ENCODE data around the gene CHD1L. TPM values are rescaled to one million over a fixed set of nuclear protein-coding genes. Genes with fewer than 3 reads are reported as not detected.

Gene CHD1L
- total and polyA plus RNA-seq, 7 donors: 4.8 to 20.5 (median 15.9) TPM

- WGBS, 3 donors: 95 to 98% (median 96%) methylated on average over 4 of the region's 4 CpGs
- no peak overlapping the region for H3K27ac ChIP-seq
- intact Hi-C loops (cut with DNase I): no loop called here
- H3K4me3 ChIP-seq: no peak overlapping the region
- TF ChIP-seq, protein P1, sequence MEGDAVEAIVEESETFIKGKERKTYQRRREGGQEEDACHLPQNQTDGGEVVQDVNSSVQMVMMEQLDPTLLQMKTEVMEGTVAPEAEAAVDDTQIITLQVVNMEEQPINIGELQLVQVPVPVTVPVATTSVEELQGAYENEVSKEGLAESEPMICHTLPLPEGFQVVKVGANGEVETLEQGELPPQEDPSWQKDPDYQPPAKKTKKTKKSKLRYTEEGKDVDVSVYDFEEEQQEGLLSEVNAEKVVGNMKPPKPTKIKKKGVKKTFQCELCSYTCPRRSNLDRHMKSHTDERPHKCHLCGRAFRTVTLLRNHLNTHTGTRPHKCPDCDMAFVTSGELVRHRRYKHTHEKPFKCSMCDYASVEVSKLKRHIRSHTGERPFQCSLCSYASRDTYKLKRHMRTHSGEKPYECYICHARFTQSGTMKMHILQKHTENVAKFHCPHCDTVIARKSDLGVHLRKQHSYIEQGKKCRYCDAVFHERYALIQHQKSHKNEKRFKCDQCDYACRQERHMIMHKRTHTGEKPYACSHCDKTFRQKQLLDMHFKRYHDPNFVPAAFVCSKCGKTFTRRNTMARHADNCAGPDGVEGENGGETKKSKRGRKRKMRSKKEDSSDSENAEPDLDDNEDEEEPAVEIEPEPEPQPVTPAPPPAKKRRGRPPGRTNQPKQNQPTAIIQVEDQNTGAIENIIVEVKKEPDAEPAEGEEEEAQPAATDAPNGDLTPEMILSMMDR (IDR thresholded peaks at IDR 0.05): no peak
- H3K9me3 ChIP-seq: no peaks in the 10 kb centered on the region
- H3K27me3 ChIP-seq (ENCODE audit: insufficient read depth in 3 of 3, low read length in 2 of 3): no peaks in the 10 kb centered on the region
- peaks cover 3 to 95% of the 10 kb centered on the region in 2 donors for H3K36me3 ChIP-seq (ENCODE audit: insufficient read depth in 1 of 2, low read depth in 1 of 2)
- no peak for DNase-seq
- no peak for ATAC-seq
- H3K4me1 ChIP-seq: no peaks in the 10 kb centered on the region
These were observed 18.5 kb downstream of the CHD1L start for GRCh38 chr1:147260956-147261355.

- TF ChIP-seq, protein P1 (IDR thresholded peaks at IDR 0.05): no peak
- Histone ChIP-seq H3K4me1 (no peaks in the 10 kb centered on the region), H3K9me3 (no peaks in the 10 kb centered on the region), H3K27me3 (ENCODE audit: insufficient read depth in 3 of 3, low read length in 2 of 3) (no peaks in the 10 kb centered on the region), H3K36me3 (ENCODE audit: insufficient read depth in 1 of 2, low read depth in 1 of 2) (peaks cover 5 to 98% of the 10 kb centered on the region in 2 donors), H3K27ac (no peak overlapping the region), H3K4me3 (no peak overlapping the region)
- DNase-seq (no peak), ATAC-seq (no peak)
- intact Hi-C loops (cut with DNase I): no loop called here
- WGBS, 3 donors: 89 to 94% (median 90%) methylated on average over 3 of the region's 3 CpGs
These were observed 21.8 kb downstream of the CHD1L start for GRCh38 chr1:147264158-147264768.

DNA sequence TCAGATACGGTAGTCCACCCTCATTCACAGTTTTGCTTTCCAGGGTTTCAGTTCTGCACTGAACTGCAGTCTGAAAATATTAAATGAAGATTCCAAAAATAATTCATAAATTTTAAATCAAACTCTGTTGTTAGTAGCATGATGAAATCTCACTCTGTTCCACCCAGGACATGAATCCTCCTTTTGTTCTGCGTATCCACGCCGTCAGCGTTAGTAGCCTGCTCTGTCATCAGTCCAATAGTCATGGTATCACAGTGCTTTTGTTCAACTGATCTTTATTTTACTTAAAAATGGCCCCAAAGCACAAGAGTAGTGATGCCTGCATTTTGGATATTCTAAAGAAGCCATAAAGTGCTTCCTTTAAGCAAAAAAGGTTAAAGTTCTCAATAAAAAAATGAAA, 23.9 kb downstream of the CHD1L start:
- H3K9me3 ChIP-seq: no peaks in the 10 kb centered on the region
- intact Hi-C loops (cut with DNase I): no loop called here
- TF ChIP-seq, protein P1 (IDR thresholded peaks at IDR 0.05): no peak
- no peak for DNase-seq
- H3K4me3 ChIP-seq: no peak overlapping the region
- H3K4me1 ChIP-seq: no peaks in the 10 kb centered on the region
- 91 to 98% (median 93%) methylated on average over 5 of the region's 5 CpGs for WGBS, 3 donors
- H3K27ac ChIP-seq: no peak overlapping the region
- H3K27me3 ChIP-seq (ENCODE audit: insufficient read depth in 3 of 3, low read length in 2 of 3): no peaks in the 10 kb centered on the region
- ATAC-seq: no peak
- peaks cover 5 to 98% of the 10 kb centered on the region in 2 donors for H3K36me3 ChIP-seq (ENCODE audit: insufficient read depth in 1 of 2, low read depth in 1 of 2)

- no peak overlapping the region for H3K27ac ChIP-seq
- 95 to 96% (median 95%) methylated on average over 4 of the region's 4 CpGs for whole genome bisulfite sequencing, 3 donors
- ATAC-seq (no peak), DNase-seq (no peak)
- H3K27me3 ChIP-seq (ENCODE audit: insufficient read depth in 3 of 3, low read length in 2 of 3): no peaks in the 10 kb centered on the region
- H3K36me3 ChIP-seq (ENCODE audit: insufficient read depth in 1 of 2, low read depth in 1 of 2): peaks cover 8 to 100% of the 10 kb centered on the region in 2 donors
- TF ChIP-seq, protein P1 (IDR thresholded peaks at IDR 0.05): no peak
- intact Hi-C loops (cut with DNase I): no loop called here
- H3K9me3 ChIP-seq: no peaks in the 10 kb centered on the region
- H3K4me3 ChIP-seq: no peak overlapping the region
- H3K4me1 ChIP-seq: no peaks in the 10 kb centered on the region
These were observed 25.2 kb downstream of the CHD1L start for GRCh38 chr1:147267711-147268110.

- no peak for DNase-seq
- Histone ChIP-seq H3K4me1 (peaks cover 4% of the 10 kb centered on the region), H3K27ac (no peak overlapping the region), H3K36me3 (ENCODE audit: insufficient read depth in 1 of 2, low read depth in 1 of 2) (peaks cover 8 to 84% of the 10 kb centered on the region in 2 donors), H3K4me3 (no peak overlapping the region), H3K9me3 (no peaks in the 10 kb centered on the region), H3K27me3 (ENCODE audit: insufficient read depth in 3 of 3, low read length in 2 of 3) (no peaks in the 10 kb centered on the region)
- ATAC-seq: no peak
- TF ChIP-seq, protein P1 (IDR thresholded peaks at IDR 0.05): no peak
- WGBS, 3 donors: 44 to 49% (median 49%) methylated on average over 2 of the region's 2 CpGs
- intact Hi-C loops (cut with DNase I): loop anchor here in 1 of 2 donors (10.0 kb wide), 2 partner anchors 374 to 624 kb away; no protein-coding TSS in a partner anchor
These were observed 28.2 kb downstream of the CHD1L start for GRCh38 chr1:147270721-147271120.
